Neuronal stem cell (in vitro differentiated cells): Measurements from ENCODE around the gene WDR45B.

Experiments used
- DNase-seq: peaks from one replicate; pipeline ENCODE4 v3.0.0-alpha.2; 2013; ENCODE audit warnings: low spot score
- H2AFZ ChIP-seq: one replicate; pipeline ENCODE4 v1.6.1; 2013; ENCODE audit warnings: mild to moderate bottlenecking, low read length, inconsistent platforms
- H2AK5ac ChIP-seq: 2 replicates; pipeline ENCODE4 v1.6.1; 2013; ENCODE audit warnings: low read depth, mild to moderate bottlenecking, inconsistent platforms, low read length, moderate library complexity, mixed read lengths
- H2BK120ac ChIP-seq: 2 replicates; pipeline ENCODE4 v1.6.1; 2013; ENCODE audit warnings: low read depth, mild to moderate bottlenecking, inconsistent platforms, low read length, moderate library complexity, mixed read lengths
- H2BK12ac ChIP-seq: one replicate; pipeline ENCODE4 v1.6.1; 2013; ENCODE audit warnings: low read length, inconsistent platforms
- H2BK15ac ChIP-seq: 2 replicates; pipeline ENCODE4 v1.6.1; 2013; ENCODE audit warnings: mild to moderate bottlenecking, low read length, inconsistent platforms, mixed read lengths
- H2BK5ac ChIP-seq: one replicate; pipeline ENCODE4 v1.6.1; 2013; ENCODE audit warnings: inconsistent platforms, mild to moderate bottlenecking, low read length, moderate library complexity
- H3K14ac ChIP-seq: one replicate; pipeline ENCODE4 v1.6.1; 2013; ENCODE audit warnings: low read length, inconsistent platforms
- H3K18ac ChIP-seq: 2 replicates; pipeline ENCODE4 v1.6.1; 2013; ENCODE audit warnings: low read length, inconsistent platforms
- H3K23ac ChIP-seq: 2 replicates; pipeline ENCODE4 v1.6.1; 2013; ENCODE audit warnings: low read depth, mild to moderate bottlenecking, mixed read lengths, low read length, inconsistent platforms; ENCODE audit not compliant: poor library complexity
- H3K27ac ChIP-seq: replicated peaks from 3 replicates; pipeline ENCODE4 v1.5.1; 2013; ENCODE audit warnings: low read length, inconsistent platforms
- H3K27me3 ChIP-seq, 3 experiments: 2 replicates each; pipeline ENCODE4 v1.6.1; 2013; ENCODE audit warnings: low read length in 3 of 3, mild to moderate bottlenecking in 2 of 3, inconsistent platforms in 1 of 3, low read depth in 1 of 3, mixed read lengths in 1 of 3, moderate library complexity in 1 of 3; ENCODE audit not compliant: control insufficient read depth in 3 of 3, insufficient read depth in 3 of 3
- H3K36me3 ChIP-seq, 2 donors: replicated peaks in 1 of 2; 2 replicates each; pipeline ENCODE4 v1.6.1; 2013; ENCODE audit warnings: low read length in 2 of 2; ENCODE audit not compliant: control insufficient read depth in 2 of 2, insufficient read depth in 2 of 2
- H3K4ac ChIP-seq: 2 replicates; pipeline ENCODE4 v1.6.1; 2013; ENCODE audit warnings: inconsistent platforms, mild to moderate bottlenecking, low read length, moderate library complexity
- H3K4me1 ChIP-seq, 2 donors: 1 replicate in 1 of 2; 2 replicates in 1 of 2; pipeline ENCODE4 v1.6.1; 2013; ENCODE audit warnings: low read length in 2 of 2, low read depth in 1 of 2; ENCODE audit not compliant: control insufficient read depth in 2 of 2, insufficient read depth in 1 of 2
- H3K4me2 ChIP-seq: one replicate; pipeline ENCODE4 v1.6.1; 2013; ENCODE audit warnings: mild to moderate bottlenecking, low read length, inconsistent platforms; ENCODE audit not compliant: insufficient read depth, poor library complexity, severe bottlenecking
- H3K4me3 ChIP-seq, 2 donors: 2 replicates each; pipeline ENCODE4 v1.5.1; 2013; ENCODE audit warnings: low read length in 2 of 2, mild to moderate bottlenecking in 2 of 2, inconsistent platforms in 1 of 2, moderate library complexity in 1 of 2
- H3K79me1 ChIP-seq: one replicate; pipeline ENCODE4 v1.6.1; 2013; ENCODE audit warnings: low read depth, mild to moderate bottlenecking, inconsistent platforms, low read length, moderate library complexity
- H3K9ac ChIP-seq: one replicate; pipeline ENCODE4 v1.6.1; 2013; ENCODE audit warnings: mild to moderate bottlenecking, low read depth, low read length, inconsistent platforms; ENCODE audit not compliant: poor library complexity
- H3K9me3 ChIP-seq, 2 donors: replicated peaks in 1 of 2; 2 replicates each; pipeline versions ENCODE3 to v1.6.1; 2013; ENCODE audit warnings: low read length in 2 of 2, mild to moderate bottlenecking in 2 of 2, inconsistent platforms in 1 of 2, low read depth in 1 of 2, mixed read lengths in 1 of 2, moderate library complexity in 1 of 2; ENCODE audit not compliant: control insufficient read depth in 2 of 2, insufficient read depth in 1 of 2
- H4K8ac ChIP-seq: one replicate; pipeline ENCODE4 v1.6.1; 2013; ENCODE audit warnings: low read depth, mild to moderate bottlenecking, inconsistent platforms, low read length, moderate library complexity
- H4K91ac ChIP-seq: one replicate; pipeline ENCODE4 v1.6.1; 2013; ENCODE audit warnings: low read length, low read depth, mild to moderate bottlenecking, inconsistent platforms; ENCODE audit not compliant: poor library complexity
- WGBS, 2 donors: extraction: QIAGEN DNeasy Blood & Tissue Kit; methylation state at CpG; one replicate each; pipeline ENCODE4 v1.1.7; 2013; ENCODE audit warnings: missing lambda C conversion rate in 2 of 2, mixed read lengths in 1 of 2; ENCODE audit not compliant: insufficient read length in 2 of 2, insufficient replicate concordance in 1 of 2; ENCODE audit errors: extremely low coverage in 2 of 2; 5-methylcytosine and 5-hydroxymethylcytosine counted together

Gene WDR45B

DNA sequence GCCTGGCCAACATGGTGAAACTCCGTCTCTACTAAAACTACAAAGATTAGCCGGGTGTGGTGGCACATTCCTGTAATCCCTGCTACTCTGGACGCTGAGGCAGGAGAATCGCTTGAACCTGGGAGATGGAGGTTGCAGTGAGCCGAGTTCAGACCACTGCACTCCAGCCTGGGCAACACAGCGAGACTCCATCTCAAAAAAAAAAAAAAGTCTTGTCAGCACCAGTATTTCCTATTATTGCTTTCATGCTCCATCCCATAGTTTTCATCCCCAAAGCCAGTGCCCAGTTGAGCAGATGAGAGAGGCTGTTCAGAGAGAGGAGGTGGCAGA lies 58.4 kb downstream of the WDR45B start:
- Histone ChIP-seq H3K4ac (no peak overlapping the region), H3K36me3 (peaks cover 30 to 87% of the 10 kb centered on the region in 2 donors), H3K14ac (no peak overlapping the region), H3K9me3 (peaks cover 0 to 2% of the 10 kb centered on the region in 2 donors), H3K18ac (no peak overlapping the region), H3K79me1 (peaks cover 13% of the 10 kb centered on the region), H3K4me3 (no peak overlapping the region), H2BK12ac (no peak overlapping the region), H2BK120ac (no peak overlapping the region), H4K91ac (no peak overlapping the region), H3K9ac (no peak overlapping the region), H3K23ac (no peak overlapping the region), H2BK5ac (no peak overlapping the region), H3K4me1 (peaks cover 6 to 7% of the 10 kb centered on the region in 2 donors), H2AK5ac (no peak overlapping the region), H3K27me3 (no peaks in the 10 kb centered on the region), H4K8ac (no peak overlapping the region), H2BK15ac (no peak overlapping the region), H3K27ac (no peak overlapping the region), H2AFZ (no peak overlapping the region), H3K4me2 (no peak overlapping the region)
- no peak for DNase-seq
- no CpG with 5 or more reads among the region's 6 CpGs for WGBS, 2 donors

DNA sequence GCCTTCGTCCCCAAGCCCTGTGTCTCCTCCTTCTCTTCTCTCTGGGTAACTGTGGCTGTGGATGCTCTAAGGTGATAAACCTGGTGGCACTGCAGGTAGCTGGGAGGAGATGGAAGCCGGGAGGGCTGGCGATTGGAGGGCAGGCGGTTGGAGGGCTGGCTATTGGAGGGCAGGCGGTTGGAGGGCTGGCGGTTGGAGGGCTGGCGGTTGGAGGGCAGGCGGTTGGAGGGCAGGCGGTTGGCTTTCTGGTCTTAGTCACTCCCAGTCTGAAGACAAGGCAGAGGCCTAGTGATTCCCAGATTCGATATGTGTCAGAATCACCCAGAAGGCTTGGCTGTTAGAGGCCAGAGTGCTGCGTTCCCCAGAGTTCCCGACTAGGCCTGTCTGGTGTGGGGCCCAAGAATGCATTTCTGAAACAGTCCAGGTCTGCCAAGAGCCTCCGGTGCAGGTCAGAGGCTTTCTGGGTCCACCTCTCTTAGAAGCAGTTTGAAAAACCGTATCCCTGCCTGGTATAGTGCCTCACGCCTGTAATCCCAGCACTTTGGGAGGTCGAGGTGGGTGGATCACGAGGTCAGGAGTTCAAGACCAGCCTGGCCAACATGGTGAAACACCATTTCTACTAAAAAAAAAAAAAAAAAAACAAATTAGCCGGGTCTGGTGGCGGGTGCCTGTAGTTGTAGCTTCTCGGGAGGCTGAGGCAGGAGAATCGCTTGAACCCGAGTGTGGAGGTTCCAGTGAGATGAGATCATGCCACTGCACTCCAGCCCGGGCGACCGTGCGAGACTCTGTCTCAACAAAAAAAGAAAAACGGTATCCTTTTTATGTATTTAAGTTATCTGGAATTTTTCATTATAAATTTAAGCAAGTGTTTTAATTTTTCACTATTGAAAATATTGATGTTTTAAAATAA lies 59.7 kb downstream of the WDR45B start:
- Histone ChIP-seq H3K36me3 (peaks cover 35 to 89% of the 10 kb centered on the region in 2 donors), H3K4ac (no peak overlapping the region), H3K27ac (no peak overlapping the region)

DNA sequence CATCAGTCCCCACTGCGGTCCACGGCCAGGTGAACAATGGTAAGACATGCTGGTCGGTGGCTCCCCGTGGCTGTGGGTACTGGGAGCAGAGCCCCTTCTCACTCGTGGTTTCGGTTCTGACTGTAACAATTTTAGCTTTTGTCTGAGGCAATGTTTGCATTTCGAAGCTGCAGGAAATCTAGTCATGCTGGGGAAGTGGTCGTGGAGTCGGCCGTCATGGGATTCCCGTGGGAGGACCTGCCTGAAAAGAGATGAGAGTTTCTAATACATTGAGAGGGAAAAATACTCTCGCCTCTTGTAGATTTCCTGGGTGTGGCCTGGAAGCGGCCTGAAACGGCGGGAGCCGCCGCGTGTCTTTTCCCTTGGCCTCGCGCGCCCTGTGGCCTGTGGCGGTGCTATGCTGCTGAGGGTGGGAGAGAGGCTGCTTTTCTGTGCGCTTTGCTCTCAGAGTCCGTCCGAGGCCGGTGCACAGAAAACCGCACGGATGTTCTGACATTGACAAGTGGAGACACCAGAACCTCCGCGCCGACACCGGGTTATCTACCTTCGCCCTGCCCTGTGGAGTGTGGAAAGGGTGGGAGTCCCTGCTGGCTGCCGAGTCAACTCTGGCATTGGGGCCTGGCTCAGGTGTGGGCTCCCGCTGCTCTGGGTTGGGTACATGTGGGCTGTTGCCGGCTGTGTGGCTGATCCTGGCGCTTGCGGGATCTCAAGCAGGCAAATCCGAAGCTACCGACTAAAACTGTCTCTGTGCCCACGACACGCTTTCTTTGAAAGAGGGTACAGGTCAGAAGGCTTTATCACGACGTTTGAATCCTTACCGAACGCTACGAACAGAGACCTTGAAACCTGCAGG lies 60.8 kb downstream of the WDR45B start:
- no peak overlapping the region for H2BK12ac ChIP-seq
- DNase-seq = no peak
- H3K23ac ChIP-seq = peak overlapping the region; percentile 55
- no CpG with 5 or more reads among the region's 47 CpGs for whole genome bisulfite sequencing, 2 donors
- peaks cover 0 to 2% of the 10 kb centered on the region in 2 donors for H3K9me3 ChIP-seq
- H3K9ac ChIP-seq = peak overlapping the region; percentile 22
- H3K4me1 ChIP-seq = no peaks in the 10 kb centered on the region
- no peak overlapping the region for H2AFZ ChIP-seq
- peaks cover 7% of the 10 kb centered on the region for H3K79me1 ChIP-seq
- H2AK5ac ChIP-seq = no peak overlapping the region
- H3K14ac ChIP-seq = no peak overlapping the region
- H4K91ac ChIP-seq = no peak overlapping the region
- no peak overlapping the region for H3K27ac ChIP-seq
- no peak overlapping the region for H3K4me2 ChIP-seq
- H2BK5ac ChIP-seq = no peak overlapping the region
- H4K8ac ChIP-seq = no peak overlapping the region
- H3K4me3 ChIP-seq = no peak overlapping the region
- no peak overlapping the region for H3K4ac ChIP-seq
- no peak overlapping the region for H2BK120ac ChIP-seq
- no peak overlapping the region for H2BK15ac ChIP-seq
- H3K18ac ChIP-seq = no peak overlapping the region
- H3K27me3 ChIP-seq = no peaks in the 10 kb centered on the region
- H3K36me3 ChIP-seq = peaks cover 38 to 97% of the 10 kb centered on the region in 2 donors

More for the DNA sequence above, 59.7 kb downstream of the WDR45B start:
- no peaks in the 10 kb centered on the region for H3K27me3 ChIP-seq
- no peak overlapping the region for H3K4me3 ChIP-seq
- no peak overlapping the region for H3K23ac ChIP-seq
- H2BK5ac ChIP-seq = no peak overlapping the region
- H3K18ac ChIP-seq = no peak overlapping the region
- no peak for DNase-seq
- H2BK12ac ChIP-seq = no peak overlapping the region
- no peak overlapping the region for H2AFZ ChIP-seq
- H2AK5ac ChIP-seq = no peak overlapping the region
- H4K8ac ChIP-seq = no peak overlapping the region
- H3K4me1 ChIP-seq = peaks cover 3% of the 10 kb centered on the region in 2 donors
- no CpG with 5 or more reads among the region's 27 CpGs for WGBS, 2 donors
- H2BK15ac ChIP-seq = no peak overlapping the region
- H4K91ac ChIP-seq = no peak overlapping the region
- peaks cover 0 to 2% of the 10 kb centered on the region in 2 donors for H3K9me3 ChIP-seq
- no peak overlapping the region for H3K4me2 ChIP-seq
- peaks cover 9% of the 10 kb centered on the region for H3K79me1 ChIP-seq
- no peak overlapping the region for H3K14ac ChIP-seq
- no peak overlapping the region for H3K9ac ChIP-seq
- H2BK120ac ChIP-seq = no peak overlapping the region
